GM19455 (cell line): Measurements from ENCODE around the gene RACGAP1.
"Not testable (repeated sequence)": the region's sequence is repeated elsewhere in the genome, so short reads cannot be mapped to it uniquely, and the experiment has no call there.

Experiments
- ATAC-seq: cut with Tn5 transposase; IDR thresholded peaks from one replicate; pipeline ENCODE4 v1.9.1; 2021; ENCODE audit not compliant: unreplicated experiment

The RACGAP1 gene

DNA sequence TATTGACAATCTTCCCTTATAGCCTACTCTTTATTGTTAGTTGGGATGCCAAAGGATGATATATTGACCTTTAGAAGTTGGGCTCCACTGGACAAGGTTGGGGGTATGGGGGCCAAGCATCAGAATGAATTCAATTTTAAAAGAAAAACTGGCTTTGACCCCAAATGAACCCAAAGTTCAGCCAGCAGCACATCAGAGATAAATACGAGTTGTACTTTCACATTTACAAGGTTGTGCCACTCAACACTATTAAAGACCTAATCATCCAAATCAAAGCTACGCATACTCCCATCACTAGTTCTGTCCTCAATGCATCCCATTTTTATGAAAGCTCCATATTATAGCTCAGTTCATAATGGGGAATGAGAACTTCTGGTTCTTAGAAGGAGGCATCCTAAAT, 35.9 kb downstream of the RACGAP1 start:
- not testable (repeated sequence) for ATAC-seq

DNA sequence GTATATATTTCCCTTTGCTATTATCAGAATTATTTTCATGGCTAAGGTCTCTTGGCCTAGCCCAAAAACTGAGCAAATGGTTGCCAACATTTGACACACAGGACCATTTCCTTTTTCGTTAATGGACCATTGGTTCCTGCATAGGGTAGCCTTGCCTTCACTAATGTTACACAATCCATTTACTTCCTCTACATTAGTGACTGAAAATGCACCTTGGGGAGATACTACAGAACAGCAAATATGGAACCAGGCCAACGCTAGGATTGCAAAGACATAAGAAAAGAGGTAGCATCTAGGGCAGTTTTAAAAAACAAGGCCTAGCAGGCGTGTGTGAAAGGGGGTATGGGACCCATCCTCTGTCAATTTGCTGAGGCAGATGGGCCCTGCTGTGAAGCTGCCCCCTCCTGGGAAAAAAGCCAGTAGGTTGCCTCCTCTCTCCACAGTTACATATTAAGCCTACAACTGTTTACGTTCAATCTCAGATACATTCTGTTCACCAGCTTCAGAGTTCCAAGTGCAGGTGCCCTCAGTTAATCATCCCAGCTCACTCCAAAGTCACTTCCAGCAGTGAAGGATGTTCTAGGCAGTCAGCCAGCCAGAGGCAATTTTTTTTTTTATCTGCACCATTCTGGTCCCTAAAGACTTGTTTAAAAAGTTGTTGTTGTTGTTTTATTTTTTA, 37.5 kb downstream of the RACGAP1 start:
- ATAC-seq = no peak

DNA sequence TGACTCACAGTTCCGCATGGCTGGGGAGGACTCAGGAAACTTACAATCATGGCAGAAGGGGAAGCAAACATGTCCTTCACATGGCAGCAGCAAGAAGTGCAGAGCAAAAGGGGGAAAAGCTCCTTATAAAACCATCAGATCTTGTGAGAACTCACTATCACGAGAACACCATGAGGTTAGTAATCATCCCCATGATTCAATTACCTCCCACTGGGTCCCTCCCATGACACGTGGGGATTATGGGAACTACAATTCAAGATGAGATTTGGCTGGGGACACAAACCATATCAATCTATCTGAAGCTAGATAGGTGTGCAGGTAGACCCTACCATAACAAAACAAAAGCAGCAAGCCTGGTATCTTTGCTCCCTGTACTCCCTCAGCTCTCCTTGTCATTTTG, 38.8 kb downstream of the RACGAP1 start:
- ATAC-seq = not testable (repeated sequence)

DNA sequence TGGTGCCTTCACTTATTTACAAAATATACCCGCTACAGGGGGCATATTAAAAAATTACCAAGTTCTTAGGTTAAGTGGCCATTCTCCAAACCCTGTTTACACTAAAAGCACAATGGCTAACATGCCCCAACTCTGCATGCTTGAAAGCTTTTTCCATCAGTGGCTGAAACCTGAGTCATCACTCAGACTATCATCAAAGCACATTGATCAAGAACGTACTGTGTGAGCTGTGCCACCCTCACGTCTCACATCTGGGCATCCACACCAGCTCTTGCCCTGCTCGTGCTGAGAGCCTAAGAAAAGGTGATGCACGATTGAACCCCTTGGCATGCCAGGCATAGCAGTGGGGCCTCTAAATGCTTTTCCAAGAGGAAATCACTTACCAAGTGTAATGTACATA, 39.3 kb downstream of the RACGAP1 start:
- no peak for ATAC-seq

DNA sequence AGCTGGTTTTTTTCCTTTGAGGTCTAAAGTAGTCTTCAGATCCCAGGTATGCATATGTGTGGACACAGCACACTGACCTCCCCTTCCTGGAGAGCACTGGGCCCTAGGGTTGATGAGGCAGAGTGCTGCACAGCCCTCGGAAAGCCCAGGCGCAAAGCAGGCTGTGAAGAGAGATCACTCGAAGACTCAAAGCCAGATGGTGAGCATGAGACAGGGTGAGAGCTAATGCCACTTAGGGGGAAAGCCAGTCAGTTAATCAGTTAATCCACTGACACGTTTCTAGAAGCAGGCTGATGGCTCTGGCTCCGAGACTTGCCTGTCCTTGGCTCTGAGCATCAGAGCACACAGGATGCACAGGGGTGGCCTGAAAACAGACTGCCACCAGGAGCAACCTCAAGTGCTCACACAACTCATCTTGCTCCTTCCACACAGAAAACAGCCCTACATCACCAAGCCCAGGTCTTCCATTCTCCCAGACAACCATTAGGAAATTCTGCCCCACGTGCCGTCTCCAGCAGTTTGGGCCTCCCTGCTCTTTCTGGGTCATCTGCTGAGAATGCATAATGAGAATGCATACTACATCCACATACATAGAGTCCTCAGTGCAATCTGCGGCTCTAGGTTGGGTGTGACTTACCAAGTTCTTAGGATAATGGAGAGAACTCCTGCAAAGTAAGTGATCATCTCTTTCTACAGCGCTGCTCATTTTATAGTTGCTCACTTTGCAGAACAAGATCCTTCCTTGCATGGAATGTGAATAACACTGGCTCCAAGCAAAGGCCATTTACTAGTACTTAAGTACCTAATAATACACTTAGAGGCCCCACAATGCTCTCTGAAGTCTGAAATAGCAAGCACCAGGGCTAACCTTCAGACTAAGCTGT, 40.6 kb downstream of the RACGAP1 start:
- no peak for ATAC-seq

DNA sequence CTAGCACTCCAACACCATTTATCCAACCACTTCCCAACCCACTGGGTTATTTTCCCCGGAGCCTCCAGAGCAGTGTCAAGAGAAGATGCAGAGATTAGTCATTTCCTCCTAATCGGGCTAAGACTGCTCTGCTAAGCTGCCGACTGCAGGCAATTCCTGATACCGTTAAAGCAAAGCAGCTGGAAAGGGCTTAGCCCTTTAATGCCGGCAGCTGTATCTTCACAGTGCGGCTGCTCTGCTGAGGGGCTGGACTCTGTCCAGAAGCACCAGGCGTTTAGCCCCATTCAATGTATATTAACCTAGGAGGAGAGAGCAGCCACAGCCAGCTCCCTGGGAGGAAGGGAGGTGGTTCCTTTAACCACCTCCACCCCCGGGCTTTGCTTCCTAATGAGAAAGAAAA, 41.4 kb downstream of the RACGAP1 start:
- ATAC-seq = no peak

DNA sequence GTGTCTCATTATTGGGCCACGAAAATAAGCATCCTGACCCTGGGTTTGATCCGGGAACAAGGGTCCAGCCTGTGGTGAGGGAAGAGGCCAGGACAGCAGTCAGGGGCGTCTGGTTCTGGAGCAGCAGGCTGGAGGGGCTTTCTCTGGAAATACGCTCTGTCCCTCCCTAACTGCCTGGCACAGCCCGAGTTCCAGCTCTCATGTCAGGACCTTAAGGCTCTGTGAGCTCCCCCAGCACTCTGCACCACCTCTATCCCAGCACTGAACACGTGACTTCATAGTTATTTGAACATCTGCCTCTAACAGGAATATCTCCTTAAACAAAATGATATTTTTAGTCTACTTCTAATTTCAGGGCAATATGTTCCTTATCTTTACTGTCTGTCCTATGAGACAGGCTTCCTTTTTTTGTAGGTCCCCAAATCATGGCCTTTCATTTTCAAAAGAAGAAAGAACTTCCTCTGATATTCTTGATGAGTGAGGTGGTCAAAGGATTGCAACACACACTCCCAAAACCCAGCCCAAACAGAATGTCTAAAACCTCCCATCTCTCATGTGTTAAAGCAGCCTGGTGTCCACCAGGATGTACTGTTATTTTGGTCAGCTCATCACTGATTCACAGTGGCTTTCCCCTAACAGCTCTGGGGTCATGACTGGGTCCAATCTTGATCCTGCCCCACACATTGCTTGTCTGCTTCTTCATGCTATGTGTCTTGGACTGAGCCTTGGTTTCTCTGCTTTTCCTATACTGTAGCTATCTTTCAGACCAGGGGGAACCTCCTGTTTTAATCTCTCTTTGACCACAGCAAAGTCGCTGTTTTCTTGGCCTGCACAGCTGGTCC, 42.8 kb downstream of the RACGAP1 start:
- no peak for ATAC-seq

DNA sequence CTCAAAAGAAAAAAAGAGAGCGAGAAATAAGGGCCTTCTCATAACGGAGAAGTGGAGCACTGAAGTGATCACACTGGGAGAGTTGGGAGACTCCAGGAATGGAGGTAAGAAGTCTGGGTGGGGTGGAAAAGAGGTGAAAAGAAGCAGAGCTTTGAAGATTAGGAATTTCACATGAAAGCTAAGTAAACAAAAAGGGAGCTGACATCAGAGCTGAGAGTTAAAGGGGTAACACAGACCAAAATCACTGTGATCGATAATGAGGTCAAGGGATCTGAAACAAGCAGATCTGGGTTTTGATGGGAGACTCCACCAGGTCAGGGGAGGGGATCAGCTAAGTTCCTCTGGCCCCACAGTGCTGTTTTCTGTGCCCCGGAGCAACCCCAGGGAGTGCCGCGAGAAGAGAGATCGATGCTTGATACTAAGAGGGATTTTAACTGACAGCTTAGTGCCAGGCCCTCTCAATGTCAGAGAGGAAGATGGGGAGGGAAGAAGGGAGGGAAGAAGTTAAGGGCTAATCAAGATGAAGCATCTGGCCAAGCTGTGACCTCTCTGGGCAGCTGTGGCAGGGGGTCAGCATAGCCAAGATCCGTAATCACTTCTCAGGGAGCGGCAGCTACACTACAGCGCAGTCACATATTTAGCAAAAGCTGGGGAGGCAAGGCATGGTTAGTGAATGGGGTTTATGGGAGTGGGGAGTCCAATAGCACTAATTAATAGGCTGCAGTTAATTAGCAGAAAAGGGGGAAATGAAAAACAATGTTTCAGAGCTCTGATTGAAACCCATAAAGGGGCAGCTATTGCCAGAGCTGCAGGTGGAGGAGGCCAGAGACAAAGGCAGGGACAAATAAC, 44.6 kb downstream of the RACGAP1 start:
- no peak for ATAC-seq

DNA sequence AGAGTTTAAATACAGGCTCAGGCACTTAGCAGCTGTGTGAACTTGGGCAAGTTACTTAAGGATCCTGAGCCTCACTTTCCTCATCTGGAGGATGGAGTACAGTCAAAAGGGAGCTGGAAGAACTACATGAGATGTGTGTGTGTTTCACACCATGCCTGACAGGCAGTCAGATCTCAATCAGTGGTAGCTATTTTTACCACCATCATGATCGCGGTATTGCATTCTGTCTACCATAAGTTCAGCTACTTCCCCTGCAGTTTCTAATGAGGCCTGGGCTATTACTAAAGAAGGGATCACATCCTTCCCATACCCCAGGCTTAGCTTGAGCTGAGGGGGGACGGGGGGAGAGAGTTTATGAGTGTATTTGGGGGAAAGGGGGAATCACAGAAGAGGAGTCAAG, 45.5 kb downstream of the RACGAP1 start:
- no peak for ATAC-seq

DNA sequence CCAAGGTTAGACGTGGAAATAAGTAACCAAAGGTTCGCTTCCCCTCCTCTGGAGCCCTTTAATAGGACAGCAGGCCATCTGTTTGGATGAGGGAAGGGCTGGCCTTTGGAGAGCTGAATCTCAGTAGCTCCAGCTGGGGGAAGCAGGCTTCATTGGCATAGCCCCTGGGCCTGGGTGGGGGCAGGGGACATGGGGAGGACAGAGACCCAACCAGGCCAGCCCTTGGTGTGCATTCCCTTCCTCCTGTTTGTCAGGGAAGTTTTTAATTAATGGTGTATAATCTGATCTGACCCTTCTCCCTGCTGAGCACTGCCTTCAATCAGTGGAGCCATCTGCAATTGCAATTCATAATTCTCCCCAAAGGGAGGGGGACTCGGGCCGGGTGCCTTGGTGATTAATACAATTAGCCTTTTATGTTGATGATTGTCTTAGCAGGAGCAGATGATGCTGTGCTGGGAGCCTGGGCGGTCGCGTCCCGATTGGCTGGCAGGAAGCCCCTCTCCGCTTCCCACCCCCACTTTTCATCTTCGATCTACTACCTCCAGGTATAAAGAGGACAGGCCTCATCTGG, 46.2 kb downstream of the RACGAP1 start:
- no peak for ATAC-seq

DNA sequence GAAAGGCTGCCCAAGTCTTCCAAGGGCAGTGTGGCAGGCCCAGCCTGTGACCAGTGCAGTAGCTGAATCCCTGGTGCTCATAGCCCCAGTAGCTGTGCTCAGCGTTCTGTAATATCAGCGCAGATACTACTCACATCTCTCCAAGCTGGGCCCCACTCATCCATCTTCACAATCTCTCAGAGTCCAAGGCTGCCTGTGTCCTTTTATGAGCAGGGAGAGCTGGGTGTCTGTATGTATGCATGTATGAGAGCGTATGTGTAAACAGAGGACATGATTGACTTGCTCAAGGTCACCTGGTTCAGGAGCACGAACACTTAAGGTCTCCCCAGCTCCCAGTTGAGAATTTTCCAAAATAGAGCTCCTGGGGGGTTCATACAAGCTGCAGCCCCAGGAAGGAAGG, 47.2 kb downstream of the RACGAP1 start:
- no peak for ATAC-seq

DNA sequence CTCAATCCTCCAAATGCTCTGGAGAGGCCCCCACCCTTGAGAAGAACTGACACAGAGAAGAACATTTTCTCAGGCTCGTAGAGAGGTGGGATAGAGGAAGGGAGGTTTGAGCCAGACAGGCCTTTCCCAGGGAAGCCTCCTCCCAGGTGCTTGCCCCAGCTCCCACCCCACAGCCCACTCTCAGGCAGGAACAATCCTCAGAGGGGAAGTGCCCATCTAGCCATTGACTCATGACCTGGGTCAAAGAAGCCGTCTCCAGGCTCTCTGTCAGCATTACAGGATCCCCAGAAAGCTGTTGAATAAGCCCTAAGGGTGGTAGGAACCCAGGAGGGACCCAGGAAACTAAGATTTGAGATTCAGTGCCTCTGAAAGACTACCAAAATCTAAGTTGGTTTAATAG, 48.7 kb downstream of the RACGAP1 start:
- no peak for ATAC-seq

DNA sequence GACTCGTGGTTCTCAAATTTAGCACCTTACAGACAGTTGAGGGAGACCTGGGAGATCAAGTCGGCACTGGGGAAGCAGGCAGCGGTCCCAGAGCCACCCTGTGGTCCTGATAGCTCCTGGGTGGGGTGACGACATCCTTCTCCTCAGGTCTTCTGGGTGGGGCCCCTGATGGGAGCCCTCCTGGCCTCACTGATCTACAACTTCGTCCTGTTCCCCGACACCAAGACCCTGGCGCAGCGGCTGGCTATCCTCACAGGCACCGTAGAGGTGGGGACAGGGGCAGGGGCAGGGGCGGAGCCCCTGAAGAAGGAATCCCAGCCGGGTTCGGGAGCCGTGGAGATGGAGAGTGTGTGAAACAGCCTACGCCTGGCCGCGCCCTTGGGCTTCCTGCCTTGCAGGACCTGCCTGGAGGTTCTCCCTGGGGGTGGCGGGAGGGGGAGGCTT, 50.0 kb downstream of the RACGAP1 start:
- no peak for ATAC-seq

DNA sequence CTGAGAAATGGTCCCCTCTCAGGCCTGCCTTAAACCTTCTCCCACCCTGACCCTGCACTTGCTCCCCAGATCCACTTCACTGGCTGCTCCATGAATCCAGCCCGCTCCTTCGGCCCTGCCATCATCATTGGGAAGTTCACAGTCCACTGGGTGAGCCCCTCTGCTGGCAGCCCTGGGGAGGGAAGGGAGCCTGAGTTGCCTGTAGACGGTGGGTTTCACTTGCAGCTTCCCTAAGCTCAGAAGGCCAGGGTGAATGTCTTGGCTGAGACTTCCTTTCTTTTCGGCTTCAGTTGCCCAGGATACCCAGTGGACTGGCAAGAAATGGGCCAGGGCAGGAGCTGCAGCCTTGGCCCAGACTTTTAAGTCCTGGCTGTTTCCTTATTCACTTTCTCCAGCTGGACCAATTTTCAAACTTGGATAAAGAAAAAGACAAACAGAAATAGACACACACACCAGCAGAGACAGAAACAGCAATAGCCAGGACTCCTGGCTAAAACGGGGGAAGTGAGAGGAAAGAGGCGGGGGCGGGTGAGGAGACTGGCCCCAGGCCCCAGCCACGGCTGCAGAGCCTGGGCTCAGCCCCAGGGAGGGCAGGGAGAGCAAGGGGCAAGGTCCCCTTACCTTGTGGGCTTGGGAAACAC, 50.5 kb downstream of the RACGAP1 start:
- ATAC-seq = no peak

DNA sequence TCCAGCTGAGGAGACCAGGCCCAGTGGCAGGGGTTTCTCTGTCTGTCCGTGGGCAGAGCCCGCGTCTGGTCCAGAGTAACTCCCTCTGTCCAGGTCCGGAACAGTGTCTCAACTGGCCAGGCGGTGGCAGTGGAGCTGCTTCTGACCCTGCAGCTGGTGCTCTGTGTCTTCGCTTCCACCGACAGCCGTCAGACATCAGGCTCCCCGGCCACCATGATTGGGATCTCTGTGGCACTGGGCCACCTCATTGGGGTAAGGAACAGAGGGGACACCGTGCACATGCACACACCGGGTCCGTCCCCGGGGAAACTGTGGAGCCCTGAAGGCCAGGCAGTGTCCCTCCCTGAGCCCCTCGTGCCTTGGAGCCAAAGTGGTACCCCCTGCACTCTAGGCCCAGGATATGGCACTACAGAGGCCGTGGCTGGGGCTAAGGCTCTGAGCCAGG, 51.0 kb downstream of the RACGAP1 start:
- no peak for ATAC-seq

DNA sequence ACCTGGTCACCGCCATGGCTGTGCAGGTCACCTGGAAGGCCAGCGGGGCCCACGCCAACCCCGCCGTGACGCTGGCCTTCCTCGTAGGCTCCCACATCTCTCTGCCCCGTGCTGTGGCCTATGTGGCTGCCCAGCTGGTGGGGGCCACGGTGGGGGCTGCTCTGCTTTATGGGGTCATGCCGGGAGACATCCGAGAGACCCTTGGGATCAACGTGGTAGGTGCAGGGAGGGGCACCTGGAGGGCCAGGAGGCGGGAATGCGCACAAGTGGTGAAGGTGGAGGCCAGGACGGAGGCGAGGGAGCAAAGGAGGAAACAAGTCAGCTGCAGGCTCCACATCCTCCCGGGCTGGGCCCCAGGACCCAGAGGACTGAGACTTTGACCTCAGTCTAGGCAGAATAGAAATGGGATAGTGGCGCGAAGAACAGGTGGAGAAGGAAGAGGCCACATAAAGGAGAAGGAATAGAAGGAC, 51.9 kb downstream of the RACGAP1 start:
- no peak for ATAC-seq

DNA sequence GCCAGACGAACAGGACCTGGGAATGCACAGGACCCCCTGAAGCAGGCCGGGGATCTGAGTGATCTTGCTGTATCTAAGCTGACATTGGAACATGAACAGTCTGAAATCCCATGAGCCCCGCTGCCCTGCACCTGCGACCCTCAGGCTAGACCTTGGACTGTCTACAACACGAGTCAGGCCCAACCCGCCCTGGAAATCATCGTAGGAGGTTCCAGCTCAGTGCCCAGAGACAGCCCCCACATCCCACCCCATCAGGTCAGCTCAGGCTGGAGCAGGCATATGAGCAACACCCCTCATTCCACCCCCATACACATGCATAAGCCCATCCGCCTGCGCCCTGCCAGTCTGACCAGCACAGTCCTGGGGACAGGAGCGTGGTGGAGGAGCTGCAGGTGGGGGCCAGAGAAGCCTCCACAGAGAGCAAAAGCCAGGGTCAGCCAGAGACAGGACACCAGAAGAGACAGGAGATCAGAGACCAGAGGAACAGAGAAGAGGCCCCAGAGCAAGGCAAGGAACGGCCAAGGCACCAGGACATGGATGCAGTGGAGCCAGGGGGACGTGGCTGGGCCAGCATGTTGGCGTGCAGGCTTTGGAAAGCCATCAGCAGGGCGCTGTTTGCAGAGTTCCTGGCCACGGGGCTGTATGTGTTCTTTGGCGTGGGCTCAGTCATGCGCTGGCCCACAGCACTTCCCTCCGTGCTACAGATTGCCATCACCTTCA, 52.5 kb downstream of the RACGAP1 start, which contains the start of gene AQP6:
Gene AQP6 (plus strand): TSS at position 307 of the 720 bp plus-strand sequence. CDS start 227 bp downstream, at position 534.
- ATAC-seq = no peak

DNA sequence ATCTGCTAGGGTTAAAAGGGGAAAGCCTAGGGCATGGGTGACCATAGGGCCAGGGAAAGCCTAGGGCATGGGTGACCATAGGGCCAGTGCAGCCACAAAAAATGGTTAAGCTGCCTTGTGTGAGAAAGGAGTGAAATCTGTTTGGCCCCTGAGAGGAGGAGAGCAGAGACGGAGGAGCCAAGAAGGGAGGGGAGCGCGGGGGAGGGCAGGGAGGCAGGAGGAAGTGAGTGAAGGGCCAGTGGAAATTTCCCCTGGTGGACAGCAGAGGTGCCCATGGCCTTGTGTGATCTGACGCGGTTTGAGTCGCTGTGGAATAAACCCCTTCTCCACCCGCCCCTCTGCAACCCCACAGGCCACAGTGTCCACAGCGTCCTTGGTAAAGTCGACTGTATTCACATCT, 53.2 kb downstream of the RACGAP1 start:
- ATAC-seq = no peak

DNA sequence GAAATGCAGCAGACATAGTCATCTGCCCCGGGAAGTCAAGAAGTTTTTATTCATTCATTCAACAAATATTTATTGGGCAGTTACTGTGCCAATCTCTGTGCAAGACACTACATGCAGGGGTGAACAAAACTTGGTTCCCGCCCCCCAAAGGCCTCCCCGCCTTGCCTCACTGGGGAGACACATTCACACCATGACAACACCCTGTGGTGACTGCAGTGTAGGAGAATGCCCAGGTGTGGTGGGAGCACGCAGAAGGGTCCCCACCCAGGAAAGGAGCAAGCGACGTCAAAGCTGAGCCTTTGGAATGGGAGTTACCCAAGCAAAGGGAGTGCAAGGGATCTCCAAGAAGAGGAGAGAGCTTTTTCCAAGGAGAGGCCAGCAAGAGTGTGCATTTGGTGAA, 54.2 kb downstream of the RACGAP1 start:
- no peak for ATAC-seq
